Body of pancreas (tissue), 4 donors: ENCODE results near the gene HMCN1.

Experiments used
- CTCF ChIP-seq, 7 experiments: fragments of 450-650 bp in 4 of 7; fragments of 200-600 bp in 3 of 7; sonication (generic) in 3 of 7; IDR thresholded peaks; one replicate each; pipeline ENCODE4 v1.5.1; 2016 to 2019; ENCODE audit warnings: antibody characterized with exemption in 7 of 7
- POLR2A ChIP-seq, 3 donors: fragments of 450-650 bp; IDR thresholded peaks; one replicate each; pipeline ENCODE4 v1.6.1; 2016; ENCODE audit warnings: antibody characterized with exemption in 3 of 3, mild to moderate bottlenecking in 2 of 3

GRCh38 chr1:186099336-186100104, 365.3 kb downstream of the HMCN1 start:
- TF ChIP-seq POLR2A (IDR thresholded peaks at IDR 0.05): no peak
- TF ChIP-seq CTCF (IDR thresholded peaks at IDR 0.05): no peak
